ENCODE measurements around the gene NCKIPSD.

Gene NCKIPSD

DNA sequence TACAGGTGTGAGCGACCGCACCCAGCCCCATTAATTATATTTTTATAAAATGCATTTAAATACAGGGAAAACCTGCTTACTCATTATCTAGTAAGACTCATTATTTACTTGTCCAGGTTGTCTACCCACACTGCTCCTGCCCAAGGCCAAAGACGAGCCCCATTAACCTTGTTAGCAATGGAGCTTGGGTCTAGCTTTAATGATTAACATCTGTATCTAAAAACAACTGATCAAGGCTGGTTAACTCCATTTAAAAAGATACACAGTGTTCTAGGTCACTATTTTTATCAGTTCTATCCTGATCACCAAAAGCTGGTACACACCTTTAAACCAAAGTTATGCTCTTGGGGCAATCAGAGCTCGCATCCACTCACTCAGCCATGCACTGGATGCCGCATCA, 10.4 kb upstream of the NCKIPSD start:
- DNase-seq: no peak

DNA sequence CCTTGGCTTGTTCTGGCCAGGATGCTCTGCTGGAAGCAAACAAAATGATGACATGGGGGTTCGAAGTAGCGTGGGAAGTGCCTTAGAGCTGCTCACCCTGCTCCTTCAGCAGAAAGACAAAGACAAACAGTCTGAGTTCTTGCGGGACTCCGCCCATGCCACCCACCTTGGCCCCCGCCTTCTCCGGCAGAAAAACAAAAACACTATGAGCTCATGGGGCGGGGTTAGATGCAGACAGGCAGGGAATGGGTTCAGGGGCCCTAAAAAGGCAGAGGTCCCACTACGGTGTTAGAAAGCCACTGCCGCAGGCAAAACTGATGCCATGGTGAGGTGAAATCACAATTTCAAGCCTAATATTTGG, 9.7 kb upstream of the NCKIPSD start:
- DNase-seq: no peak

GRCh38 chr3:48694610-48695392, 9.1 kb upstream of the NCKIPSD start:
- DNase-seq: no peak

GRCh38 chr3:48693826-48694225, 8.1 kb upstream of the NCKIPSD start:
- DNase-seq: no peak

DNA sequence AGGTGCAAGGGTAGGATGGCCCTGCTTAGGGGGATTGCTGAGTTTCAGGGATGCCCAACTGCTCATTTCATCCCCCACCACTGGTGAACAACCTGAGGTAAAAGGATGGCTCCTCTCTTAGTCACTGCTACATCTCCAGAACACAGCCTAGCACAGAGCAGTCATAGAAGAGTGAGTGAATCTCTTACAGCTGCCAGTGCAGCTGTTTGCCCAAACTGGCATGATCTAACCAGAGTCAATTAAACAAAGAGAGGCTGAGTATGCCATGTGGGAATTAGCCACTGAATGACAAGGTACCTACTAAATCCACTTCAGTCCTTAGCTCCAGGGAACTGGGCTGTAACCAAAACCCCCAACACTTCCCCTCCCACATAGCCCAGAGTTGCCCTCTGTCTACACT, 6.8 kb upstream of the NCKIPSD start:
- no peak for DNase-seq

DNA sequence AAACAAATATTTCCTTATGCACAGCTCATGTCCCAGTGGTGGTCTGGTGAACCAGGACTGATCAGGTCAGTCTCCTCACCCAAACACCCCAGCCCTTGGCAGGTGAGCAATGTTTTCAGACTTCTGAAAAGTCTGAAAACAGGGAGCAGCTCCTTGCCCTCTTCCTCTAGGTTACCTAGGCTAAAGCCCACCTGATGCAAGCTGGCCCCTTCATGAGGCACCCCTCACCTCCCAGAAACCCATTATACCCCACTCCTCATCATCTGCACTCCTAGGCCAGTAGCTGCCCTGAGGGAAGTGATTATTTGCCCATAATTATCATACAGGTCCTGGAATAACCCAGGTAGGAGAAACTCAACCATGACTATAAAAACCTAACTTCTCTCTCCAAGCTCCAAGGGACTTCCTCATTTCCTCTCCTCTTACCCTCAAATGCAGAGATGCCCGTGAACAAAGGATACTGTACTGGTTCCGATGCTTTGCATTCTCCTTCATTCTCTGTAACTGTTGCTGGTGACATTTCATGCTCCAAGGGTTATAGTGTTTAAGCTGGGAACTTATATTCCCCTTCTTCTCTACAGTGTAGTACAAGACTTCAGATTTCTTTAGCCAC, 5.2 kb upstream of the NCKIPSD start:
- no peak for DNase-seq

DNA sequence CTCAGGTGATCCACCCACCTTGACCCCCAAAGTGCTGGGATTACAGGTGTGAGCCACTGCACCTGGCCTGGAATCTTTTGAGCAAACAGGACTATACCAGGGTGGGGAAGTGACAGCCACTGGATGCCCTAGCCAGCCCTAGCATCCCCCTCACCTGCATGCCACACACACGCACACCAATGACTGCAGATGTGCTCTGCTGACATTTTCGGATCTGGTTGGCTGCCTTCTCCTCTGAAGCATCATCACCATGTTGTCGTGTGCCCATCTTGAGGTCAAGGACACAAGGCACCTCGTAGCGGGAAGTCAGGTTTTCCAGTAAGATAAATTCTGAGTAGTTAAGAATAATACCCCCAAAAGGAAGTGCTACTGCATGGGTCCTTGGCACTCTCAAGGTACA, 3.7 kb upstream of the NCKIPSD start:
- DNase-seq: no peak

- DNase-seq: no peak
Measured at GRCh38 chr3:48688737-48689075, 3.0 kb upstream of the NCKIPSD start.

GRCh38 chr3:48688032-48688736, 2.5 kb upstream of the NCKIPSD start:
- no peak for DNase-seq

GRCh38 chr3:48687220-48687678, 1.5 kb upstream of the NCKIPSD start:
- no peak for DNase-seq

DNA sequence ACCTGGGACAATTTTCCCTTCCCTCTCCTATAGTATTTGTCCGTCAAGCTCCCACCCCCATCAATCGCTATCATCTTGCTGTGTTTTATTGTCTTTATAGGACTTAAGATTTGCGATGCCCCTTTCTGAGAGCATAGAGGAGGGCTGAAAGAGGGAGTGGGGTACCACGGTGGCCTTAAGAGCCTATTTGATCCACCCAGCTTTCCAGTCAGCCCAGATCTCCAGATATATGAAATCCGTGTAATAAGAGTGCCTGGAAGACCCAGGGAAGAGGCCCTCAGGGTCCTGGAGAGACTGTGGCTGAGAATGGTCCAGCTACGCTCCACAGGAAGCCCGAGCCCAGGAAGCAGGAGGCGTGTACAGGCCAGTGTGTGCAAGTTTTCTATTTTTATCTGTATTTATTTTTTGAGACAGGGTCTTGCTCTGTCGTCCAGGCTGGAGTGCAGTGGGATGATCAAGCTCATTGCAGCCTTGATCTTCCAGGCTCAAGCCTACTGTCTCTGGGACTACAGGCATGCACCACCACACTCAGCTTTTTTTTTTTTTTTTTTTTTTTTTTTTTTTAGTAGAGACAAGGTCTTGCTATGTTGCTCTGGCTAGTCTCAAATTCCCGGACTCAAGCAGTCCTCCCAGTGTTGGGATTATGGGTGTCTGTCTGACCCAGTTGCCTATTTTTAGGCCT, 964 bp upstream of the NCKIPSD start:
- no peak for DNase-seq

- DNase-seq: no peak
Measured at GRCh38 chr3:48685293-48685602, 467 bp downstream of the NCKIPSD start.

DNA sequence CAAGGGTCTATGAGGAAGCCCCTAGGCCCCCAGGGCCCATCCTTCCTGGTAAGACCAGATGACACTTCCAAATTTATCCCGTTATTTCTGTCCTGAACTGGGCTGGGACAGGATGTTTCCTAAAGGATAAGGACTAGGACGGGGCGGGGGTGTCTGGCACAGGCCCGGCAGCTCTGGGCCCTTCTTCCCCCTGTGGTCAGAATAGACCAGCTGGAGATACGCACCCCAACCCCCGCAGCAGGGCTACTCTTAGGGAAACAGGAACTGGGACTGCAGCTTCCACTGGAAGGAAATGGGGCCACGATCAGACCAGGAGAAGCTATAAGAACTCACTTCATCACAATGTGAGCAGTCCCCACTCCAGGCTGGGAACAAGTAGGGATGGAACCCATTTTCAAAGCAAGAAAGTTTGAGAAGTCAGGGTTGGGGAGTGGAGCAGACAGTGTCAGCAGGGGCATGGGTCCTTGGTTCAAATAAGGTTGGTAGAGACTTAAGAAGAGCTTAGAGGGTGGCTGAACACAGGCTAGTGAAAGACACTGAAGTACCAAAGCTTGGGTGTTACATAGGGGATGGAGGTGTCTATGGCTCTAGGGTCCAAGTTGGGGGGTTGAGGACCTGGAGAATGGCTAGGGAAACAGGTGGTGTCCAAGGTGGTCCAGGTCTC, 1.1 kb downstream of the NCKIPSD start:
- no peak for DNase-seq

GRCh38 chr3:48684054-48684349, 1.7 kb downstream of the NCKIPSD start:
- DNase-seq: no peak

DNA sequence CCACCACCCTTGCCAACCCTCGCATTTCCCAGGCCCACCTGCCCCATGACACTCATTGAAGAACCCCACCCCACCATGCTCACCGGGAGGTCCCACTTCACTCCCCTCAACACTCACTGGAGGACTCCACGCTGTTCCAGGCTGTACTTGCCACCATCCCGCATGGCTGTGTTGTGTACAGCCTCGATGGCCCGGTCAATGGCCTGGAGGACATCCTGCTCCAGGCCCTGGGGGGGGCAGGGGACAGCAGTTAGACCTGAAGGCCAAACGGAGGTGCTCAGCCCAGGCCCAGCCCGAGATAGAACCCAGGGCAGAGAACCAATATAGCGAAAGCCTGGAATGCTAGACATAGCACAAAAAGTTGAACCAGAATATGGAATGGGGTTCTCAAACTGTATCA, 2.9 kb downstream of the NCKIPSD start:
- no peak for DNase-seq

DNA sequence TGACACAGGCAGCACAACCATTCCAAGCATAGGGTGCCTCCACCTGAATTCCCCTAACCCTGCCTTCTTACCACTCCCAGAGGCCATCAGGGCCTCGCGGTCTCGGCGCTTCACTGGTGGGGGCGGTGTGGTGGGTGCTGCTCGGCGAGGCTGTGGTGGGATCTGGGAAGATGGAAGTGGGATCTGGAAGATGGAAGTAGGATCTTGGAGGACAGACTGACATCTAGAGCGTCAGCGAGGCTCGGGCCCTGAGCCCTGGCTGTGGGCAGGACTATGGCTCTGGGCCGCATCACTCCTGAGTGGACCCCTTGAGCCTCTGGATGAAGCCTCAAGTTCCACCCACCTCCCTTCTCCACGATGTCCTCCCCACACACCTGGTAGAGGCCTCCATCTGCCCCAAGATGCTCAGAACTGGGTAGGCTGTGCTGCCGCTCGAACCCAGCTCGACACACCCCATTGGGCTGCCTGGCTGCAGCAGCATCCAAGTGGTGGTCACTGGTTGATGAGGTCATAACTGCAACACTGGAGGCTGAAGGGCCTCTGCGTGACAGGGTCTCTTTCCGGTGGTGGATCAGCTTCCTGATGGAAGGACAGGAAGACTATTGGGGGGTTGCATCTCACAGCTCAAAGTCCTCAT, 3.6 kb downstream of the NCKIPSD start:
- DNase-seq: no peak

GRCh38 chr3:48681541-48681880, 4.2 kb downstream of the NCKIPSD start:
- DNase-seq: no peak

GRCh38 chr3:48680811-48681540, 4.7 kb downstream of the NCKIPSD start:
- no peak for DNase-seq

- no peak for DNase-seq
Measured at GRCh38 chr3:48679411-48680391, 6.0 kb downstream of the NCKIPSD start.

DNA sequence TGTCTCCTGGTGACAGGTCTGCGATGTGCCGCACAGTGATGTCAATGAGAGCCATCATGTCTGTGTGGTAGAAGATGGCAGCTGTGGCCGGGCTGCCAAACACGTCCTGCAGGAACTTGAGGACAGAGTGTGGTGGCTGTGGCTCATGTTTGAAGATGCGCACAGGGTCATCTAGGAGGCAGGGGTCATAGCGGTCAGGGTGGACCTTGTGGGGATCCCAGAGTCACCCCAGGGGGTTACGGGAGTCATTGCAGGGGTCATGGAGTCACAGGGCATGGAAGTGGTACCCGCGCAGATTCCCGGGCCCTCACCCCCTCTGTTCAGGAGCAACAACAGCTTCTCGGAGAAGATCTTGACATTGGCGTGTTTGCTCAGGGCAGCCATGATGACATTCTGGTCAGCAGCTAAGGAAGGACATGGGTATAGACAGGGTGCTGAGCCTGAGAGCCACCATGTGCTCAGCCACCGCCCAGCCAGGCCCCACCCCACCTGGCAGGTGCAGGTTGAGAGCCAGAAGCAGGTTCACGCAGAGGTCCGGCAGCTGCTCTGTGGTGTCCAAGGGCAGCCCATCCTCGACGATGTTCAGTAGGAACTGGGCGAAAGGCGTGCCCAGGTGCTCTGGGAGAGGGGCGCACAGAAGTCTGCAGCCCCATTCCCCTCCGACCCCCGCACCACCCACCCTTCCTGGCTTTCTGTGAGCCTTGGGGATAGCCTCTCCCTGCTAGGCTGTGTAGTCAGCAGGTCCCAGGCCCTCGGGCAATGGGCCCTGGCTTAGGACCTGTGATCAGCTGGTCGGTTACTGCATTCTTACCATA, 6.9 kb downstream of the NCKIPSD start:
- DNase-seq: no peak

Measured in activated gamma-delta T cell treated with Interleukin-2 at 50 U/mL for 16 hours (primary cell).